Tibial nerve (tissue), 3 donors: ENCODE measurements around the gene SYTL5.

Experiments used
- POLR2A ChIP-seq, 2 donors: fragments of 450-650 bp; IDR thresholded peaks; one replicate each; pipeline ENCODE4 v1.6.1; 2017; ENCODE audit warnings: antibody characterized with exemption in 2 of 2, mild to moderate bottlenecking in 2 of 2, moderate library complexity in 2 of 2
- TF ChIP-seq, protein P1 (sequence below), 5 experiments: fragments of 200-600 bp in 3 of 5; fragments of 450-650 bp in 2 of 5; sonication (generic) in 3 of 5; IDR thresholded peaks; one replicate each; pipeline ENCODE4 v1.5.1; 2016 to 2019; ENCODE audit warnings: antibody characterized with exemption in 5 of 5, mild to moderate bottlenecking in 3 of 5, moderate library complexity in 2 of 5

DNA sequence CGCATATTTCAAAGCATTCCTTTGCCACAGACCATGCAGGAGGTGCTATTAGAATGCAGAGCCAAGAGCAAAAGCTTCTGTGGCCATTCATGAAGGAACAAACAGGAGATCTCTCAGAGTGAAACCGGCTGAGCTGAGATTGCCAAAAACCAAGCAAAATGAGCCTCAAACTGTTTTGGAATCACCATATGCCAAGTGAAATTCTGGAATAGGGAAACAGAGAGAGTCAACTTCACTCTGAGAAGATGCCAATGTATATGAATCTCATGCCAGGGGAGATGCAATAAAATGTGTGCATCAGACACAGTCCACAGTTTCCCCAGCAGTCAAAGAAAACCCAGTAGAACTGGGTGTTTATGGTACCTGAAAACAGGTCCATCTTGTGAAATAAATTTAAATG lies 172.0 kb downstream of the SYTL5 start:
- TF ChIP-seq, protein P1, sequence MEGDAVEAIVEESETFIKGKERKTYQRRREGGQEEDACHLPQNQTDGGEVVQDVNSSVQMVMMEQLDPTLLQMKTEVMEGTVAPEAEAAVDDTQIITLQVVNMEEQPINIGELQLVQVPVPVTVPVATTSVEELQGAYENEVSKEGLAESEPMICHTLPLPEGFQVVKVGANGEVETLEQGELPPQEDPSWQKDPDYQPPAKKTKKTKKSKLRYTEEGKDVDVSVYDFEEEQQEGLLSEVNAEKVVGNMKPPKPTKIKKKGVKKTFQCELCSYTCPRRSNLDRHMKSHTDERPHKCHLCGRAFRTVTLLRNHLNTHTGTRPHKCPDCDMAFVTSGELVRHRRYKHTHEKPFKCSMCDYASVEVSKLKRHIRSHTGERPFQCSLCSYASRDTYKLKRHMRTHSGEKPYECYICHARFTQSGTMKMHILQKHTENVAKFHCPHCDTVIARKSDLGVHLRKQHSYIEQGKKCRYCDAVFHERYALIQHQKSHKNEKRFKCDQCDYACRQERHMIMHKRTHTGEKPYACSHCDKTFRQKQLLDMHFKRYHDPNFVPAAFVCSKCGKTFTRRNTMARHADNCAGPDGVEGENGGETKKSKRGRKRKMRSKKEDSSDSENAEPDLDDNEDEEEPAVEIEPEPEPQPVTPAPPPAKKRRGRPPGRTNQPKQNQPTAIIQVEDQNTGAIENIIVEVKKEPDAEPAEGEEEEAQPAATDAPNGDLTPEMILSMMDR (IDR thresholded peaks at IDR 0.05), result no peak
- TF ChIP-seq POLR2A (IDR thresholded peaks at IDR 0.05), result no peak
